IMR-90 (cell line): ENCODE data around the gene ZNF512. TPM values are rescaled to one million over a fixed set of nuclear protein-coding genes. Genes with fewer than 3 reads are reported as not detected.

ENCODE experiments used
- ATAC-seq: fragments of 200-7000 bp; cut with Tn5 transposase; 2 replicates; pipeline ENCODE4 v1.9.1; 2020; ENCODE audit warnings: low read depth, mild to moderate bottlenecking, moderate library complexity
- BruUV-seq: library from RNA; stranded (reverse); fragments of 400-500 nt; replicated peaks from 2 replicates; lab custom pipeline; 2021; lab: Mats Ljungman, UMichigan
- CTCF ChIA-PET: fragments of 300-600 bp; formaldehyde crosslinking; extraction: SDS; loops from one replicate; lab custom pipeline; 2021; ENCODE audit warnings: antibody characterized with exemption; lab: Yijun Ruan, JAX
- POLR2A ChIA-PET: fragments of 300-600 bp; sonication (Branson Sonifier 250); formaldehyde crosslinking; loops from one replicate; lab custom pipeline; 2022; ENCODE audit warnings: antibody characterized with exemption; ENCODE audit not compliant: unreplicated experiment; lab: Charles Lee
- DNase-seq: peaks from one replicate; pipeline ENCODE4 v3.0.0; 2013
- H2AFZ ChIP-seq: replicated peaks from 2 replicates; pipeline ENCODE3; 2013; ENCODE audit warnings: low read length, mild to moderate bottlenecking; ENCODE audit not compliant: poor library complexity
- H2AK5ac ChIP-seq: 2 replicates; pipeline ENCODE4 v1.6.1; 2013; ENCODE audit warnings: low read depth, low read length, inconsistent platforms
- H2AK9ac ChIP-seq: replicated peaks from 2 replicates; pipeline ENCODE3; 2013; ENCODE audit warnings: mild to moderate bottlenecking, low read depth, low read length, moderate library complexity; ENCODE audit not compliant: poor library complexity
- H2BK120ac ChIP-seq: 2 replicates; pipeline ENCODE4 v1.6.1; 2013; ENCODE audit warnings: low read depth, low read length, inconsistent platforms
- H2BK15ac ChIP-seq: 3 replicates; pipeline ENCODE4 v1.6.1; 2013; ENCODE audit warnings: low read depth, low read length, inconsistent platforms
- H2BK20ac ChIP-seq: 2 replicates; pipeline ENCODE4 v1.6.1; 2013; ENCODE audit warnings: low read depth, mild to moderate bottlenecking, inconsistent platforms, low read length, moderate library complexity
- H2BK5ac ChIP-seq: 2 replicates; pipeline ENCODE4 v1.6.1; 2013; ENCODE audit warnings: mild to moderate bottlenecking, low read depth, low read length, inconsistent platforms; ENCODE audit not compliant: poor library complexity, severe bottlenecking
- H3K14ac ChIP-seq: replicated peaks from 2 replicates; pipeline ENCODE4 v1.6.1; 2013; ENCODE audit warnings: low read depth, low read length, inconsistent platforms
- H3K18ac ChIP-seq: 2 replicates; pipeline ENCODE4 v1.6.1; 2013; ENCODE audit warnings: low read depth, low read length, control low read depth
- H3K23ac ChIP-seq: 2 replicates; pipeline ENCODE4 v1.6.1; 2013; ENCODE audit warnings: low read depth, low read length, inconsistent platforms
- H3K27ac ChIP-seq: 2 replicates; pipeline ENCODE4 v1.5.1; 2013; ENCODE audit warnings: mild to moderate bottlenecking, control low read depth, low read length; ENCODE audit not compliant: insufficient read depth
- H3K27me3 ChIP-seq: 2 replicates; pipeline ENCODE4 v1.6.1; 2013; ENCODE audit warnings: low read length; ENCODE audit not compliant: control insufficient read depth, insufficient read depth
- H3K36me3 ChIP-seq: 2 replicates; pipeline ENCODE4 v1.6.1; 2013; ENCODE audit warnings: low read length, mixed read lengths; ENCODE audit not compliant: control insufficient read depth, insufficient read depth
- H3K4ac ChIP-seq: 2 replicates; pipeline ENCODE4 v1.6.1; 2013; ENCODE audit warnings: low read depth, low read length, inconsistent platforms
- H3K4me1 ChIP-seq: 2 replicates; pipeline ENCODE4 v1.6.1; 2013; ENCODE audit warnings: low read length, mixed read lengths; ENCODE audit not compliant: control insufficient read depth, insufficient read depth
- H3K4me2 ChIP-seq: 2 replicates; pipeline ENCODE4 v1.6.1; 2013; ENCODE audit warnings: low read depth, mild to moderate bottlenecking, control low read depth, low read length, moderate library complexity
- H3K4me3 ChIP-seq: 2 replicates; pipeline ENCODE4 v1.5.1; 2013; ENCODE audit warnings: low read depth, mild to moderate bottlenecking, control low read depth, low read length, moderate library complexity; ENCODE audit not compliant: insufficient read depth
- H3K56ac ChIP-seq: 2 replicates; pipeline ENCODE4 v1.6.1; 2013; ENCODE audit warnings: low read length, inconsistent platforms; ENCODE audit not compliant: insufficient read depth; ENCODE audit errors: extremely low read depth
- H3K79me1 ChIP-seq, 2 experiments: 2 replicates each; pipeline ENCODE4 v1.6.1; 2013; ENCODE audit warnings: low read length in 2 of 2, inconsistent platforms in 1 of 2, low read depth in 1 of 2
- H3K9ac ChIP-seq: 2 replicates; pipeline ENCODE4 v1.6.1; 2013; ENCODE audit warnings: low read depth, low read length, control low read depth
- H3K9me1 ChIP-seq: 2 replicates; pipeline ENCODE4 v1.6.1; 2013; ENCODE audit warnings: low read length, inconsistent platforms; ENCODE audit not compliant: insufficient read depth
- H3K9me3 ChIP-seq: 2 replicates; pipeline ENCODE4 v1.6.1; 2013; ENCODE audit warnings: low read length; ENCODE audit not compliant: control insufficient read depth, insufficient read depth
- H4K20me1 ChIP-seq: 2 replicates; pipeline ENCODE4 v1.6.1; 2013; ENCODE audit warnings: low read length, inconsistent platforms; ENCODE audit not compliant: insufficient read depth
- H4K5ac ChIP-seq: 2 replicates; pipeline ENCODE4 v1.6.1; 2013; ENCODE audit warnings: mild to moderate bottlenecking, low read depth, low read length, control low read depth
- H4K8ac ChIP-seq, 2 experiments: 2 replicates each; pipeline ENCODE4 v1.6.1; 2013; ENCODE audit warnings: low read depth in 2 of 2, low read length in 2 of 2, control low read depth in 1 of 2, inconsistent platforms in 1 of 2
- H4K91ac ChIP-seq: 2 replicates; pipeline ENCODE4 v1.6.1; 2013; ENCODE audit warnings: low read depth, low read length, inconsistent platforms; ENCODE audit not compliant: insufficient read depth
- BHLHE40 ChIP-seq: fragments of 150-350 bp; IDR thresholded peaks from 2 replicates; pipeline ENCODE4 v1.6.1; 2016; ENCODE audit warnings: mild to moderate bottlenecking, low read depth, low read length
- CEBPB ChIP-seq: IDR thresholded peaks from 2 replicates; pipeline ENCODE4 v1.6.1; 2012; ENCODE audit warnings: low read depth, low read length, improper control_type of control experiment
- CHD1 ChIP-seq: IDR thresholded peaks from 2 replicates; pipeline ENCODE4 v1.6.1; 2012; ENCODE audit warnings: low read depth, low read length, improper control_type of control experiment
- CTCF ChIP-seq: conservative IDR thresholded peaks from 2 replicates; pipeline ENCODE4 v1.5.1; 2012; ENCODE audit warnings: mild to moderate bottlenecking, low read depth, low read length, improper control_type of control experiment
- ELK1 ChIP-seq: fragments of 150-350 bp; IDR thresholded peaks from 2 replicates; pipeline ENCODE4 v1.6.1; 2016; ENCODE audit warnings: low read depth, mild to moderate bottlenecking, low read length, moderate library complexity, borderline replicate concordance
- FOS ChIP-seq: fragments of 150-350 bp; IDR thresholded peaks from 2 replicates; pipeline ENCODE4 v1.6.1; 2016; ENCODE audit warnings: low read depth, low read length
- MAFK ChIP-seq: IDR thresholded peaks from 2 replicates; pipeline ENCODE4 v1.6.1; 2012; ENCODE audit warnings: low read depth, low read length, improper control_type of control experiment
- MAZ ChIP-seq: IDR thresholded peaks from 2 replicates; pipeline ENCODE4 v1.6.1; 2012; ENCODE audit warnings: low read depth, mild to moderate bottlenecking, low read length, improper control_type of control experiment, moderate library complexity, borderline replicate concordance
- MXI1 ChIP-seq: IDR thresholded peaks from 2 replicates; pipeline ENCODE4 v1.6.1; 2012; ENCODE audit warnings: low read depth, mild to moderate bottlenecking, low read length, moderate library complexity, borderline replicate concordance
- NFE2L2 ChIP-seq: fragments of 150-350 bp; IDR thresholded peaks from 2 replicates; pipeline ENCODE4 v1.6.1; 2016; ENCODE audit warnings: low read depth, mild to moderate bottlenecking, low read length
- POLR2A ChIP-seq: IDR thresholded peaks from 2 replicates; pipeline ENCODE4 v1.6.1; 2012; ENCODE audit warnings: mild to moderate bottlenecking, low read depth, low read length
- RAD21 ChIP-seq: IDR thresholded peaks from 2 replicates; pipeline ENCODE4 v1.6.1; 2012; ENCODE audit warnings: low read length, improper control_type of control experiment
- RCOR1 ChIP-seq: IDR thresholded peaks from 2 replicates; pipeline ENCODE4 v1.6.1; 2012; ENCODE audit warnings: mild to moderate bottlenecking, low read length, improper control_type of control experiment; ENCODE audit not compliant: insufficient replicate concordance
- RFX5 ChIP-seq: IDR thresholded peaks from 2 replicates; pipeline ENCODE4 v1.8.0; 2012; ENCODE audit warnings: low read depth, mild to moderate bottlenecking, low read length, moderate library complexity
- SMC3 ChIP-seq: fragments of 150-350 bp; IDR thresholded peaks from 2 replicates; pipeline ENCODE4 v1.6.1; 2016; ENCODE audit warnings: low read depth, mild to moderate bottlenecking, antibody characterized with exemption, low read length, moderate library complexity
- USF2 ChIP-seq: fragments of 150-350 bp; IDR thresholded peaks from 2 replicates; pipeline ENCODE4 v1.6.1; 2017; ENCODE audit warnings: mild to moderate bottlenecking, antibody characterized with exemption, low read length, low read depth
- WGBS, 2 experiments: methylation state at CpG; one replicate each; pipeline versions ENCODE4 v1.1.5 to v1.1.7; 2013; ENCODE audit warnings: missing lambda C conversion rate in 2 of 2; ENCODE audit not compliant: insufficient read length in 1 of 2; ENCODE audit errors: extremely low coverage in 2 of 2; 5-methylcytosine and 5-hydroxymethylcytosine counted together
- dilution Hi-C: fragments of 300-500 bp; cut with HindIII; formaldehyde crosslinking; loops from one replicate; pipeline ENCODE4 v1.14.3; 2018; ENCODE audit warnings: low sequenced_read_pairs; ENCODE audit not compliant: unreplicated experiment
- in situ Hi-C: fragments of 300-500 bp; cut with MboI; formaldehyde crosslinking; loops from 3 replicates; pipeline ENCODE4 v1.14.3; 2019; ENCODE audit warnings: low sequenced_read_pairs, inconsistent platforms, mixed read lengths
- intact Hi-C: fragments of 100-400 bp; cut with micrococcal nuclease; formaldehyde crosslinking; loops from 2 replicates; pipeline ENCODE4 v1.10.0; 2022
- polyA plus RNA-seq, 3 experiments: library from polyadenylated mRNA; depleted of rRNA; stranded (reverse); fragments of >200 nt; gene quantifications; 2 replicates each; pipeline ENCODE4 v1.2.3, GENCODE V29; 2012; ENCODE audit warnings: low replicate concordance in 1 of 3
- total RNA-seq: library from RNA; depleted of rRNA; stranded (reverse); fragments of >200 nt; gene quantifications from 2 replicates; pipeline ENCODE4 v1.2.3, GENCODE V29; 2012

ZNF512 gene
- total and polyA plus RNA-seq, 2 of the 4 experiments (the other 2 are of a cell fraction), result 25.8 to 56.5 TPM

GRCh38 chr2:27549303-27549702 lies 33.5 kb upstream of the ZNF512 start:
- H3K4me2 ChIP-seq, result no peak overlapping the region
- no peak overlapping the region for H2BK120ac ChIP-seq
- no peak overlapping the region; the same call in 1 of the 2 replicates for H3K4ac ChIP-seq
- ChIA-PET POLR2A (no interaction called here), CTCF (no interaction called here)
- H3K23ac ChIP-seq, result no peak overlapping the region
- no peak overlapping the region for H3K18ac ChIP-seq
- TF ChIP-seq MAFK, result no peak
- TF ChIP-seq NFE2L2, result no peak
- no peak for TF ChIP-seq CHD1
- TF ChIP-seq RFX5, result no peak
- no peak for TF ChIP-seq BHLHE40
- no peak for TF ChIP-seq MAZ
- TF ChIP-seq CEBPB, result no peak
- no peak for TF ChIP-seq FOS
- no peak for TF ChIP-seq CTCF
- TF ChIP-seq ELK1, result no peak
- no peak for TF ChIP-seq RCOR1
- TF ChIP-seq USF2, result no peak
- TF ChIP-seq RAD21, result no peak
- no peak for TF ChIP-seq SMC3
- no peak for TF ChIP-seq MXI1
- TF ChIP-seq POLR2A, result no peak
- H4K8ac ChIP-seq, result no peak overlapping the region
- no TSS peak for BruUV-seq
- no peak overlapping the region for H2BK15ac ChIP-seq
- no peak overlapping the region for H3K56ac ChIP-seq
- intact Hi-C loops, result no loop called here
- no peak overlapping the region for H3K9ac ChIP-seq
- H3K9me3 ChIP-seq, result 0 out of 2 replicates have a peak, but pooled peaks cover 3% of the 10 kb centered on the region
- ATAC-seq, result no peak
- 67% methylated on average over 1 of the region's 1 CpG; no CpG with 5 or more reads in 1 of the 2 experiments for WGBS, 2 experiments
- no peak overlapping the region for H3K4me3 ChIP-seq
- no peaks in the 10 kb centered on the region for H3K79me1 ChIP-seq
- no peak overlapping the region for H2AK5ac ChIP-seq
- no peak overlapping the region for H4K91ac ChIP-seq
- H3K9me1 ChIP-seq, result no peaks in the 10 kb centered on the region
- H4K5ac ChIP-seq, result no peak overlapping the region
- dilution Hi-C loops, result no loop called here
- no peaks in the 10 kb centered on the region for H3K4me1 ChIP-seq
- H3K27me3 ChIP-seq, result no peaks in the 10 kb centered on the region; the same call in 1 of the 2 replicates
- in situ Hi-C loops, result no loop called here
- H3K27ac ChIP-seq, result no peak overlapping the region
- DNase-seq, result no peak
- H3K14ac ChIP-seq, result no peak overlapping the region
- no peaks in the 10 kb centered on the region; the same call in 1 of the 2 replicates for H3K36me3 ChIP-seq
- no peak overlapping the region for H2BK20ac ChIP-seq
- H2AFZ ChIP-seq, result no peak overlapping the region
- no peak overlapping the region for H2BK5ac ChIP-seq
- no peak overlapping the region for H2AK9ac ChIP-seq
- no peaks in the 10 kb centered on the region for H4K20me1 ChIP-seq
